ENCODE measurements around the gene PGS1.
A peak's percentile ranks its signal among the peaks of the same experiment; 100 is the strongest.

PGS1 gene

DNA sequence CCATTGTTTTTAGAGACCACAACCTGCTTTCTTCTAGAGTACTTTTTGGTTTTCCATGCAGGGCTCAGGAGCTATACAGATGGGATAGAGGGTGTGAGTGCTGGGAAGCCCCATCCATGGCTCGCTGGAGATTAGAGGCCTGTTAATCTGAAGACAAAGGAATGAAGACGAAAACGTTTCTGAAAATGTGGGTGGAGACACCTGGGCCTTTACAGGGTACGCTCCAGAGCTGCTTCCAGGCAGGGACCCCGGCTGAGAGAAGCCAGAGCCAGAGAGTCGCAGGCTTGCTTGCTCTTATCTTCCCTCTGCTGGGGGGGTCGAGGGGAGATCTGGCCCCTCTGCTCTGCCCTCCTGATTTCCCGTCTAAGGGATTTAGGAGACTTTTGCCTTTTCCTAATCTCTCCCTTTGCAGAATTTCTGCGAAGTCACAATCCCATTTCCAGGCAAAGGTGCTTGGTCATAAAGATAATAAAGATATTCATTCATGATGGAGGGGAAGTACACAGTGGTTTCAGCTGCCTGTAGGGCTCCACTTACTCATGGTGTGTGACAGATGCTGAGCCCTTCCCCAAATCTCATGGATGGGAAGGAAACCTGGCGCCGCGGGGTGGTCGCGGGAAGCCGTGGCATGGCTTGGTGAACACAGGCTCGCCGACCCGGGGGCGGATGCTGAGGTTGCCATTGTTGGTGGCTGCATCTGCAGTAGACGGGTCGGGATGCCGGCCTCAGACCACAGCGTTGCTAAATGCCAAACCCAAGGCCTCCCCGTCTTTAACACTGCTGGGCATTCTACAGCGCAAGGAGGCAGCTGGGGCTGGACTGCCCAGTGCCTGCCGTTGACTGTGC is 13.8 kb upstream of the PGS1 start:
- DNase-seq: no peak

DNA sequence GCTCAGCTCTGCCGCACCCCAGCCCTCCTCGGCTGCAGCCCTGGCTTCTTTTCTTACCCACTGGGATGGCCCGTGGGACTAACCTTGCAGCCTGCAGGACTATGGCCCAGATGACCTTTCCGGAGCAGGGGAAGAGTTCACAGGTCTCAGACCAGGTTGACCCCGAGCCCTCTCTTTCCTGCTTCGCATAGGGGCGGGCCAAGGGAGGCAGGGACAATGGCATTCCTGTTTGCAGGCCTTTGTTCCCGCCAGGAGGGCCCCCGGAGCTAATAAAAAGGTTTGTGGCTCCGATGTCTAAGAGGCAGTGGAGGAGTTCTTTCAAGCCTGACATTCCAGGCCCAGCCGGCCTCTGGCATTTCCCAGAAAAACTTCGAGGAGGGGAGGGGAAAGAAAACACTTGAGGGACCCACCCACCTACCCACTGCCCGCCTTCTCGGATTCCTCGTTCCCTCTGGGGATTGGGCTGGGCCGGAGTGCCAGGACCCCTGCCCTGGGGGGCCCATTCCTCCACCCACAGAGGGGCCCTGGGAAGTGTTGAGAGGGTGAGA is 12.8 kb upstream of the PGS1 start:
- no peak for DNase-seq

GRCh38 chr17:78366109-78366848 is 12.2 kb upstream of the PGS1 start:
- DNase-seq: no peak

DNA sequence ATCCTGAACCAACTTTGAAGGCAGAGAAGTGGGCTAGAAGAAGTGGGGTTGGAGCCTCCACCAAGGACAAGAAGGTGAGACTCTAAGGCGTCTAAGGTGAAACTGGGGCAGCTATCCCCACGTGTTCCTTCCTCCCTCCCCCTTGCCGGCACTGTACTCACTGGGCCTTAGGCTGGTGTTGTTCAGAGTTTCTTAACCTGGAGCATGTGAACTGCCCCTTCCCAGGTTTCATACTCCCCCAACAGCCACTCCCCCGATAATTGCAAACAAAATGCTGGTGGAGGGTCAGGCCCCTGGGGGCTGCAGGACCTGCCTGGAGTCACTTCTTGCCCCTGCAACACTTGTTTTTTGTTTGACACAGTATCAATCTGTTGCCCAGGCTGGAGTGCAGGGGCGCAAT is 11.3 kb upstream of the PGS1 start:
- DNase-seq: no peak

- no peak for DNase-seq
Observed at GRCh38 chr17:78368348-78368747, 10.1 kb upstream of the PGS1 start.

GRCh38 chr17:78368854-78369495 is 9.5 kb upstream of the PGS1 start:
- no peak for DNase-seq

- no peak for DNase-seq
Observed at GRCh38 chr17:78369791-78370381, 8.6 kb upstream of the PGS1 start.

DNA sequence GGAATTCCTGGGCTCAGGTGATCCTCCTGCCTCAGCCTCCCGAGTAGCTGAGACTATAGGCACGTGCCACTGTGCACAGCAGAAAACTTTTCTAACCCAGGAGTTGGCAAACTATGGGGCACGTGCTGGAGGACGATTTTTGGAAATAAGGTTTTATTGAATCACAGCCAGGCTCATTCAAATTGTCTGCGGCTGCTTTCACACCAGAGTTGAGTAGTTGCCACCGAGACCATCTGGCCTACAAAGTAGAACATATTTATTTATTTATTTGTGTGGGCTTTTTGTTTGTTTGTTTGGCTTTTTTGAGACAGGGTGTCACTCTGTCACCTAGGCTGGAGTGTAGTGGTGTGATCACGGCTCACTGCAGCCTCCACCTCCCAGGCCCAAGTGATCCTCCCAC is 7.4 kb upstream of the PGS1 start:
- no peak for DNase-seq

DNA sequence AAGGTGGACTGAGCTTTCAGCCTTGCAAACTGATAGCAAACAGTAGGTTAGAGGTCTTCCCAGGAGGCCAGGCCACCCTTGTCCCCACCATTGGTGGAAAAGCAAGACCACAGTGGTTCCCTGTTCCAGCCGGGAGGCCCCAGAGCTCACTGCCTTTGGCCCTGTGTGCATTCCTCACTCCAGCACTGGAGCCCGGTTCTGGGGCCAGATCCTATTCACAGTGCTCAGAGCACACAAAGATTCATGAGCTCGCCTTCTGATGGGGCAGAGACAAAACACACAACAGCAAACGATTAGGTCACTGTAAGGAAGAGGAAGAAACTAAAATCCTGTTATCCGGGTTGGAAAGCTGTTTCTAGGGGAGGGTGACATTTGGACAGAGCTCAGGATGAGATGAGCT is 5.6 kb upstream of the PGS1 start:
- no peak for DNase-seq

- no peak for DNase-seq
Observed at GRCh38 chr17:78374189-78374588, 4.3 kb upstream of the PGS1 start.

DNA sequence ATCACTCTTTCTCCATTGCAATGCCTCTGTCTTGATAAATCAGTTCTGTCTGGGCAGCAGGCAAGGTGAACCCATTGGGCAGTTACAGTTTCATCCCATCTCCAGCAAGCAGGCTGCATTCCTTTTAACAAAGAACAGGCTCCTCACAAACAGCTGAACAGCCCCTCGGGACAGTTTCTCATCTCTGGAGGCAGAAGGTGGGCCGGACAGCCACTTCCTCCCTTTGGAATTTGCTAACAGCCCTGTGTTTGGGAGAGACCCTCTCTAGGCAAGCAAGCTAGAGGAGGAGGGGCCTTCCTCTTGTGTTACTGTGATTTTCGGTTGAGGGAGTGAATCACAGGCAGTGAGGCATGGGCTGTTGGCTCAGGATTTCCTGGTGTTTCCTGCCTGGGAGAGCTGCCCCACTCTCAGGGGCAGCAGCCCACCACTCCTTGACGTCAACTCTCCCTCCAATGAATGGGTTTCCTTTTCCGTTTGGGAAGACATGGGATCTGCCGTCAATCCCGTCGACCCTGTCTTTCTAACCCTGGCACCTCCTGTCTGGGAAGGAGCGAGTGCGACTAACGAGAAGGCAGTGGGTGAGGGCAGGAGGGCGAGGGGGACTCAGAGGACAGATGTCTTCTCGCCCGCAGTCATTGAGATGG is 3.7 kb upstream of the PGS1 start:
- no peak for DNase-seq

DNA sequence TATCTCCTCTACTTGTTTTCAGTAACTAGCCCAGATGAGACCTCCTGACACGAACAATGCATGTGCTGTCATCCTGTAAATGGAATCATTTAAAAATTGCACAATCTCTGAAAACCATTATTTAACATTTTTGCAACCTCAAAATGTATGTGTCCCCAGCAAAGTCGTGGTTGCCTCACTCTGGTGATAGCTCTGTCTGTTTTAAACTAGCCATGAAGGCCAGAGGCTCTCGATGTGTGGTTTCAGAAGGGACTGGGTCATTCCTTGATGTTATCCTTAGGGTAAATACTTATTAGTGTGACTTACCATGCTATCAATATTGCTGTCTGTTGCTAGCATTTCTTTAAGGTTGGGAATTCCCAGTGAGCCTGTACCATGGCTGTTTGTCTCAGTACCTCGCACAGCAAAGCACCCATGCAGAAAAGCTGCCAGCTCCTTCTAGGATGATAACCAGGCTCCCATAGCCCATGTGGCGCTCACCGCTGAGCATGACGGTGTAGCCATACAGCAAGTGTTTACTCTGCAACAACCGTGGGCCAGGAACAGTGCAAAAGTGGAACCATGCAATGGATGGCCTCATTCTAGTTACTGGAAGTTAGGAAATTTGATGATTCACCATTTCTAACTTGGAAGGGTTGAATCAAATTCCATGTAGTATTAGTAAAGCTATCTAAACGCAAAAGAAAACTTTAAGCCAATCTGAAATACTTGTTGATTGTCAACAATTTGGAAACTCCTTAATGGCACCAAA is 2.9 kb upstream of the PGS1 start:
- no peak for DNase-seq

GRCh38 chr17:78376161-78376560 is 2.3 kb upstream of the PGS1 start:
- DNase-seq: no peak

DNA sequence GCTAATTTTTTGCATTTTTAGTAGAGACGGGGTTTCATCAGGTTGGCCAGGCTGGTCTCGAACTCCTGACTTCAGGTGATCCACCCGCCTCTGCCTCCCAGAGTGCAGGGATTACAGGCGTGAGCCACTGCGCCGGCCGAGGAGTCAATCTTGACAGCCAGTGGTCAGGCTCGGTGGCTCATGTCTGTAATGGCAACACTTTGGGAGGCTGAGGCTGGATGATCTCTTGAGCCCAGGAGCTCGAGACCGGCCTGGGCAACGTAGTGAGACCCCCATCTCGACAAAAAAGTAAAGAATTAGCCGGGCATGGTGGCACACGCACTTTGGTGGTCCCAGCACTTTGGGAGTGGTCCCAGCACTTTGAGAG is 608 bp upstream of the PGS1 start:
- DNase-seq: no peak

- no peak for DNase-seq
Observed at GRCh38 chr17:78379131-78379491, 662 bp downstream of the PGS1 start.

DNA sequence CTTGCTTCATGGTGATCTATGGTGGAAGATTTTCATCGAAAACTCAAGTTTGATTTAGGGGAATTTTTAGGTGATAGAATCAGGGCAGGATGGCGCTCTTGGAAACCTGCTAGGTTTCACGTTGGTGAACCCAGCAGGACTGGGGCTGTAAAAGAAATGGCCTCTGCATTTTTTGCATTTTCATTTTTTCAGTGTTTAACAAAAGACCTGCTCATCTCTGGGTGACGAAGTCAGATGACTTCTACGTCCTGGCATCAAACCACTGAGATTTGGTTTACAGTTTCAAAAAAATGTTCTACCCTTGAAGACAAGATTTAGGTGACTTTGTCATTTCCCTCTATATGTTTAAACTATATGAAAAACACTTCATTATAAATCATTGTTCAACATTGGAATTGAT is 1.9 kb downstream of the PGS1 start:
- no peak for DNase-seq

DNA sequence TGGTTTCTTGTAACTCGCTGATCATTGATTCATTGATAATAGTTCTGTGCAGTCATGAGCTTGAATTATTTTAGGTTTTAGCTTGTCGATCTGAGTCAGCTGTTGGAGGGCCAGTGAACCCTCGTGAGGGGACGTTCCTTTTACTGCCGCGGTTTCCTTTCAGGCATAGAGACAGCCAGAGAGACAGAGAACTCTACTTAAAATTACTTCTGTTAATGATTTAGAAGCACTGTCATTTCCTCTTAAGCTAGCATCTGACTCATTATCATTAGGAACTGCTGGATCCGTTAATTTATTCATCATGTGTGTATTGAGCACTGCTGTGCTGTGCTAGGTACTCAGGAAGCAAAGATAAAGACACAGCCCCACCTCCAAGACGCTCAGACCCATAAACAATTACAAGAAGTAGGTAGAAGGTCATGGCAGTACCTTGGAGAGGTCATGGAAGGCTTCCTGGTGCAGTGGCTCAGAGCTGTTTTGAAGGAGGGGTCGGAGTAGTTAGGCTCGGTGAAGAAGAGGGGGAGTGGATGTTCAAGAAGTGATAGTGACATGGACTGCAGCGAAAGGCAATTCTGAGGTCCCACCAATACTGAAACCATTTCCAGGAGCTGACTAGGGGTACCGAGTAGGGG is 3.3 kb downstream of the PGS1 start:
- DNase-seq: peak; percentile 43 to 71

DNA sequence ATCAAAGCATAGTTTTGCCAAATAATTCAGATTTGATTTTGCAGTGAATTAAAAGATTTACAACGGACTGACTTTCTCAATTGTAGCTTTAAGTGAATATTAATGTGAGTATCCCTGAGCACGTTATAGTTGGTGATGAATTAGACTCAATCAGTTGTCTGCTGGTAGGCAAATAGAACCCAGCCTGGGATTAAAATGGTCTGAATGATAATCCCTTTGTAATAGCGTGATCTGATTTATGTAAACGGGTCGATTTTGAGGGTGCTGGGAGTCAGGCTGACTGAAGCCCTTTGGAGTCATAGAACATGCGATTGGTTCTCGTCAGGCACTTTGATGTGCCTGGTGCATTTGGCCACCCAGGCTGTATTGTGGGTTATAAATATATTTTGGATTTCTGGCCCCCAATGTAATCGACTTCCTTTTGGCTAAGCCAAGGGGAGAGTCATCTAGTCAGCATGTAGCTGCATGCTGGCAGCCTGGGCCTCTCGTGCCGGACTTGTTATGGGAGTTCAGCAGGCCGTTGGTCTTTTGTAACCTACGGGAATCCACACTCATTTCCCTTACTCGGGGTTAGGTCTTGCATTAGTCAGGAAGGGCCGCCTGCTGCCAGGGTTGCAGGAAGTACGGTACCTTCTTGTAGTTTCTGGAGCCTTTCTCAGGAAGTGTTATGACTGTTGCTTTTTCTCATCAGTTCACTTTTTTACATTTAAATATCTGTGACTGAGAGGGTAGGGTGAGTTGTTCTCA is 5.4 kb downstream of the PGS1 start:
- peak; percentile 54 to 62 for DNase-seq

DNA sequence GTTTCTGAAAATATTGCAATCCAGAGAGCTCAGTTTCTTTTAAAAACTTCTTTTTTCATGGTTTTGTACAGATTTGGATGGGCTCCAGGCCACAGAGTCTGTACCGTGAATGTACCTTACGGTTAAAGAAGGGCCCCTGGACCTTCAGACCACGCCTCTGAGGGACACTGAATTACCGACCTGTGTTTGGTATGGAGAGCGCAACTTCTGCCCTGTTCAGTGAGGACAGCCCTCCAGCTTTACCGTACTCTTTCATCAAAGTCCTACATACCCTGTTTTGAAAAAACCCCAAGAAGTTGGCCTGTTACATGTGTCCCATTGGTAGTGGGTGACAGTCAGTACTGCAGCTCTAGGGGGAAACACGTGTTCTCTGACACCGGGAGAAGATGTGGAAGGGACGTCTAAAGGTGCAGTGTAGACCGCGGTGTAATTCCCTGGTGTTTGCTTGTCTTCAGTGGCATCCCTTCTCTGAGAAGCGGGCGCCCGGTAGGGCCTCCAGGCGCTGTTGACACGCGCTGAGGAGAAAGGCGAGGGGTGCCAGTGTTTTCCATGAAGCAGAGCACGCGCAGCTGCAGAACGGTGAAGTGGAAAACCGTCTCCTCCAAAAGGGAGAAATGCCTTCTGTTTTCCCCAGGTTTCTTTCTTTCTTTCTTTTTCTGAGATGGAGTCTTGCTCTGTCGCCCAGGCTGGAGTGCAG is 6.2 kb downstream of the PGS1 start:
- DNase-seq: no peak

Data from stimulated activated CD4-positive, alpha-beta T cell treated with anti-CD3 and anti-CD28 coated beads, Interleukin-4, amount 100 ng/mL, for 4 hours (primary cell).